IPS-18a (cell line): ENCODE measurements around the gene UBAP1L.
"Not testable (repeated sequence)": the region's sequence is repeated elsewhere in the genome, so short reads cannot be mapped to it uniquely, and the experiment has no call there.

Experiments used
- H3K27ac ChIP-seq: one replicate; pipeline ENCODE4 v1.5.1; 2013; ENCODE audit warnings: low read length
- H3K27me3 ChIP-seq: one replicate; pipeline ENCODE4 v1.6.1; 2013; ENCODE audit warnings: mild to moderate bottlenecking, low read length; ENCODE audit not compliant: control insufficient read depth, insufficient read depth
- H3K36me3 ChIP-seq: one replicate; pipeline ENCODE4 v1.6.1; 2013; ENCODE audit warnings: low read depth, low read length; ENCODE audit not compliant: control insufficient read depth
- H3K4me1 ChIP-seq: one replicate; pipeline ENCODE4 v1.6.1; 2013; ENCODE audit warnings: low read depth, low read length; ENCODE audit not compliant: control insufficient read depth
- H3K4me3 ChIP-seq: one replicate; pipeline ENCODE4 v1.5.1; 2013; ENCODE audit warnings: low read length
- H3K9ac ChIP-seq: one replicate; pipeline ENCODE4 v1.6.1; 2013; ENCODE audit warnings: mild to moderate bottlenecking, low read length, moderate library complexity
- H3K9me3 ChIP-seq: one replicate; pipeline ENCODE4 v1.6.1; 2013; ENCODE audit warnings: low read depth, low read length; ENCODE audit not compliant: control insufficient read depth

UBAP1L gene

GRCh38 chr15:65099336-65099735, 15.7 kb downstream of the UBAP1L start:
- Histone ChIP-seq H3K9me3 (no peaks in the 10 kb centered on the region), H3K27me3 (peaks cover 13% of the 10 kb centered on the region), H3K36me3 (no peaks in the 10 kb centered on the region), H3K9ac (no peak overlapping the region), H3K27ac (no peak overlapping the region), H3K4me3 (no peak overlapping the region), H3K4me1 (no peaks in the 10 kb centered on the region)

- Histone ChIP-seq H3K27me3 (peaks cover 5% of the 10 kb centered on the region), H3K9me3 (no peaks in the 10 kb centered on the region), H3K27ac (no peak overlapping the region), H3K4me1 (no peaks in the 10 kb centered on the region), H3K4me3 (no peak overlapping the region), H3K9ac (no peak overlapping the region), H3K36me3 (no peaks in the 10 kb centered on the region)
Measured at GRCh38 chr15:65097651-65098263, 17.2 kb downstream of the UBAP1L start.

- Histone ChIP-seq H3K9ac (no peak overlapping the region), H3K27ac (no peak overlapping the region), H3K4me1 (no peaks in the 10 kb centered on the region)
Measured at GRCh38 chr15:65096481-65097385, 18.3 kb downstream of the UBAP1L start.

GRCh38 chr15:65095747-65096104, 19.3 kb downstream of the UBAP1L start:
- no peak overlapping the region for H3K4me3 ChIP-seq
- H3K9ac ChIP-seq, result no peak overlapping the region
- no peak overlapping the region for H3K27ac ChIP-seq
- no peaks in the 10 kb centered on the region for H3K4me1 ChIP-seq
- H3K27me3 ChIP-seq, result no peaks in the 10 kb centered on the region
- no peaks in the 10 kb centered on the region for H3K9me3 ChIP-seq
- no peaks in the 10 kb centered on the region for H3K36me3 ChIP-seq

More at GRCh38 chr15:65096481-65097385, 18.3 kb downstream of the UBAP1L start:
- no peaks in the 10 kb centered on the region for H3K27me3 ChIP-seq
- no peaks in the 10 kb centered on the region for H3K9me3 ChIP-seq
- no peak overlapping the region for H3K4me3 ChIP-seq
- H3K36me3 ChIP-seq, result no peaks in the 10 kb centered on the region

- H3K9me3 ChIP-seq, result no peaks in the 10 kb centered on the region
- H3K36me3 ChIP-seq, result no peaks in the 10 kb centered on the region
- H3K4me1 ChIP-seq, result no peaks in the 10 kb centered on the region
- no peak overlapping the region for H3K9ac ChIP-seq
- H3K27me3 ChIP-seq, result no peaks in the 10 kb centered on the region
- no peak overlapping the region for H3K4me3 ChIP-seq
- H3K27ac ChIP-seq, result no peak overlapping the region
Measured at GRCh38 chr15:65095011-65095746, 19.8 kb downstream of the UBAP1L start.

GRCh38 chr15:65094294-65094995, 20.6 kb downstream of the UBAP1L start:
- Histone ChIP-seq H3K9me3 (no peaks in the 10 kb centered on the region), H3K4me1 (peaks cover under 1% of the 10 kb centered on the region), H3K27ac (no peak overlapping the region), H3K36me3 (no peaks in the 10 kb centered on the region), H3K4me3 (no peak overlapping the region), H3K27me3 (no peaks in the 10 kb centered on the region), H3K9ac (no peak overlapping the region)

- not testable (repeated sequence) for H3K27ac ChIP-seq, H3K27me3 ChIP-seq, H3K36me3 ChIP-seq, H3K9me3 ChIP-seq, H3K9ac ChIP-seq, H3K4me1 ChIP-seq, H3K4me3 ChIP-seq
Measured at GRCh38 chr15:65093793-65094170, 21.2 kb downstream of the UBAP1L start.

GRCh38 chr15:65092911-65093792, 21.8 kb downstream of the UBAP1L start:
- H3K27me3 ChIP-seq, result no peaks in the 10 kb centered on the region
- H3K9me3 ChIP-seq, result no peaks in the 10 kb centered on the region
- peaks cover 7% of the 10 kb centered on the region for H3K4me1 ChIP-seq
- no peak overlapping the region for H3K9ac ChIP-seq
- H3K4me3 ChIP-seq, result no peak overlapping the region
- H3K36me3 ChIP-seq, result no peaks in the 10 kb centered on the region
- H3K27ac ChIP-seq, result no peak overlapping the region

GRCh38 chr15:65091946-65092770, 22.8 kb downstream of the UBAP1L start:
- H3K36me3 ChIP-seq, result no peaks in the 10 kb centered on the region
- H3K4me1 ChIP-seq, result peaks cover 7% of the 10 kb centered on the region
- no peak overlapping the region for H3K4me3 ChIP-seq
- no peak overlapping the region for H3K9ac ChIP-seq
- no peak overlapping the region for H3K27ac ChIP-seq
- no peaks in the 10 kb centered on the region for H3K27me3 ChIP-seq
- no peaks in the 10 kb centered on the region for H3K9me3 ChIP-seq

- no peak overlapping the region for H3K9ac ChIP-seq
- H3K9me3 ChIP-seq, result no peaks in the 10 kb centered on the region
- H3K4me3 ChIP-seq, result no peak overlapping the region
- peaks cover 10% of the 10 kb centered on the region for H3K4me1 ChIP-seq
- H3K27me3 ChIP-seq, result no peaks in the 10 kb centered on the region
- no peak overlapping the region for H3K27ac ChIP-seq
- H3K36me3 ChIP-seq, result no peaks in the 10 kb centered on the region
Measured at GRCh38 chr15:65089206-65089824, 25.7 kb downstream of the UBAP1L start.
